SU-DHL-6 (cell line): Measurements from ENCODE around the gene USF2.
"Not testable (repeated sequence)": the region's sequence is repeated elsewhere in the genome, so short reads cannot be mapped to it uniquely, and the experiment has no call there.

Experiments
- H2AFZ ChIP-seq: fragments of 200-600 bp; sonication (generic); 2 replicates; pipeline ENCODE4 v1.6.1; 2014; ENCODE audit warnings: low read depth, mild to moderate bottlenecking, moderate library complexity, mixed read lengths, antibody characterized with exemption, low read length; ENCODE audit not compliant: severe bottlenecking
- H3F3A ChIP-seq: fragments of 200-600 bp; shearing (Covaris generic); 2 replicates; pipeline ENCODE4 v1.6.0; 2016; ENCODE audit warnings: antibody characterized with exemption, mild to moderate bottlenecking; ENCODE audit not compliant: insufficient read depth
- H3K27ac ChIP-seq: fragments of 200-600 bp; sonication (generic); 2 replicates; pipeline ENCODE4 v1.5.1; 2016; ENCODE audit warnings: low read depth, mild to moderate bottlenecking, low read length, moderate library complexity, mixed read lengths
- H3K27me3 ChIP-seq: fragments of 200-600 bp; sonication (generic), shearing (Covaris generic); 2 replicates; pipeline ENCODE4 v1.6.0; 2014; ENCODE audit warnings: mild to moderate bottlenecking, low read length
- H3K36me3 ChIP-seq: fragments of 200-600 bp; sonication (generic); 2 replicates; pipeline ENCODE4 v1.6.1; 2014; ENCODE audit warnings: mild to moderate bottlenecking, low read length, mixed read lengths
- H3K4me2 ChIP-seq: fragments of 300-600, 200-600 bp; shearing (Covaris generic), sonication (generic); 2 replicates; pipeline ENCODE4 v1.6.0; 2014; ENCODE audit warnings: low read length, low read depth, mild to moderate bottlenecking; ENCODE audit not compliant: poor library complexity, severe bottlenecking
- H3K4me3 ChIP-seq: fragments of 200-600 bp; sonication (generic); 2 replicates; pipeline ENCODE4 v1.5.1; 2014; ENCODE audit warnings: antibody characterized with exemption, low read length, mild to moderate bottlenecking, mixed read lengths; ENCODE audit not compliant: insufficient read depth, poor library complexity, severe bottlenecking
- H3K79me2 ChIP-seq: fragments of 200-600 bp; sonication (generic); 2 replicates; pipeline ENCODE4 v1.6.1; 2014; ENCODE audit warnings: mild to moderate bottlenecking, low read length, moderate library complexity; ENCODE audit not compliant: insufficient read depth
- H3K9ac ChIP-seq: fragments of 200-600 bp; sonication (generic); 2 replicates; pipeline ENCODE4 v1.7.0; 2014; ENCODE audit warnings: mild to moderate bottlenecking, low read length
- H3K9me2 ChIP-seq: fragments of 200-600 bp; sonication (generic); replicated peaks from 2 replicates; pipeline ENCODE4 v1.6.1; 2014; ENCODE audit warnings: low read length; ENCODE audit not compliant: insufficient read depth
- H3K9me3 ChIP-seq: fragments of 200-600 bp; sonication (generic); 2 replicates; pipeline ENCODE4 v1.6.1; 2014; ENCODE audit warnings: low read length, mixed read lengths; ENCODE audit not compliant: insufficient read depth
- H4K20me1 ChIP-seq: fragments of 200-600 bp; sonication (generic); 2 replicates; pipeline ENCODE4 v1.6.1; 2014; ENCODE audit warnings: low read depth, mild to moderate bottlenecking, antibody characterized with exemption, low read length, moderate library complexity, mixed read lengths
- EZH2phosphoT487 ChIP-seq: fragments of 200-600 bp; sonication (generic), shearing (Covaris generic); conservative IDR thresholded peaks from 2 replicates; pipeline ENCODE4 v1.6.1; 2018; ENCODE audit warnings: mild to moderate bottlenecking, antibody characterized with exemption, low read length, moderate library complexity, mixed read lengths
- TF ChIP-seq, protein P1 (sequence below): fragments of 200-600 bp; sonication (generic); IDR thresholded peaks from one replicate; pipeline ENCODE4 v1.5.1; 2017; ENCODE audit warnings: antibody characterized with exemption, mild to moderate bottlenecking, low read length, moderate library complexity; ENCODE audit not compliant: insufficient read depth, poor library complexity, severe bottlenecking

USF2 gene

GRCh38 chr19:35236638-35237400, 31.9 kb upstream of the USF2 start:
- Histone ChIP-seq H3K9me2 (no peaks in the 10 kb centered on the region), H3F3A (no peaks in the 10 kb centered on the region), H2AFZ (no peak overlapping the region), H4K20me1 (no peaks in the 10 kb centered on the region), H3K9me3 (no peaks in the 10 kb centered on the region), H3K79me2 (no peaks in the 10 kb centered on the region), H3K9ac (no peak overlapping the region), H3K27me3 (no peaks in the 10 kb centered on the region), H3K27ac (no peak overlapping the region), H3K4me2 (no peak overlapping the region), H3K36me3 (no peaks in the 10 kb centered on the region), H3K4me3 (no peak overlapping the region)
- TF ChIP-seq, protein P1, sequence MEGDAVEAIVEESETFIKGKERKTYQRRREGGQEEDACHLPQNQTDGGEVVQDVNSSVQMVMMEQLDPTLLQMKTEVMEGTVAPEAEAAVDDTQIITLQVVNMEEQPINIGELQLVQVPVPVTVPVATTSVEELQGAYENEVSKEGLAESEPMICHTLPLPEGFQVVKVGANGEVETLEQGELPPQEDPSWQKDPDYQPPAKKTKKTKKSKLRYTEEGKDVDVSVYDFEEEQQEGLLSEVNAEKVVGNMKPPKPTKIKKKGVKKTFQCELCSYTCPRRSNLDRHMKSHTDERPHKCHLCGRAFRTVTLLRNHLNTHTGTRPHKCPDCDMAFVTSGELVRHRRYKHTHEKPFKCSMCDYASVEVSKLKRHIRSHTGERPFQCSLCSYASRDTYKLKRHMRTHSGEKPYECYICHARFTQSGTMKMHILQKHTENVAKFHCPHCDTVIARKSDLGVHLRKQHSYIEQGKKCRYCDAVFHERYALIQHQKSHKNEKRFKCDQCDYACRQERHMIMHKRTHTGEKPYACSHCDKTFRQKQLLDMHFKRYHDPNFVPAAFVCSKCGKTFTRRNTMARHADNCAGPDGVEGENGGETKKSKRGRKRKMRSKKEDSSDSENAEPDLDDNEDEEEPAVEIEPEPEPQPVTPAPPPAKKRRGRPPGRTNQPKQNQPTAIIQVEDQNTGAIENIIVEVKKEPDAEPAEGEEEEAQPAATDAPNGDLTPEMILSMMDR: peak; percentile 14
- no peak for TF ChIP-seq EZH2phosphoT487

DNA sequence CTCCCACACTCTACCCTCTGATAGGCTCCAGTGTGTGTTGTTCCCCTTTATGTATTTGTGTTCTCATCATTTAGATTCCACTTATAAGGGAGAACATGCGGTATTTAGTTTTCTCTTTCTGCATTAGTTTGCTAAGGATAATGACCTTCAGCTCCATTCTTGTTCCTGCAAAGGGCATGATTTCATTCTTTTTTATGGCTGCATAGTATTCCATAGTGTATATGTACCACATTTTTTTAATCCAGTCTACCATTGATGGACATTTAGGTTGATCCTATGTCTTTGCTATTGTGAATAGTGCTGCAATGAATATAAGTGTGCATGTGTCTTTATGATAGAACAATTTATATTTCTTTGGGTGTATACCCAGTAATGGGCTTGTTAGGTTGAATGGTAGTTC, 29.2 kb upstream of the USF2 start:
- not testable (repeated sequence) for H3K9me3 ChIP-seq, H3K36me3 ChIP-seq, H4K20me1 ChIP-seq, H3K79me2 ChIP-seq, H2AFZ ChIP-seq, H3K4me2 ChIP-seq, H3F3A ChIP-seq, H3K9ac ChIP-seq, H3K27ac ChIP-seq, H3K4me3 ChIP-seq, H3K27me3 ChIP-seq, H3K9me2 ChIP-seq

DNA sequence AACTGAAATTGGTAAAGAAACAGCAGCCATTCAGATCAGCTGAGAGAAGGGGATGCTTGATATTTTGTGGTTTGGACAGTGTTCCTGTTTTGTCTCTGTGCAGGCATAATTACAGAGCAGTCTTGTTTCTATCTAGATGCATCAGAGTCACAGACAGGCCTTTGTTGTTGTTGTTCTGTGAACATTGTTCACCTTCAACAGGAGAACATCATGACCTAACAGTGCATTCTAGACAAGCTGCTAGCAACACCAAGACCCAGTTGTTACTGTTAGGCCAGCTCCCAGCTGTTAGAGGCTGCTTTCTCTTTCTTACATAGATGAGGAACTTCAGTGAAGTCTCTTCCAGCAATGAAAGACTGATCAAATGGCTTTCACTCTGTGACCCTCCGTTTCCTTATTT, 28.4 kb upstream of the USF2 start:
- Histone ChIP-seq H3K4me2 (no peak overlapping the region), H4K20me1 (no peaks in the 10 kb centered on the region), H3K4me3 (no peak overlapping the region), H3K36me3 (no peaks in the 10 kb centered on the region), H3K79me2 (no peaks in the 10 kb centered on the region), H3K9me2 (no peaks in the 10 kb centered on the region), H3K9ac (no peak overlapping the region), H3K27me3 (no peaks in the 10 kb centered on the region), H2AFZ (no peak overlapping the region), H3F3A (no peaks in the 10 kb centered on the region), H3K9me3 (no peaks in the 10 kb centered on the region), H3K27ac (no peak overlapping the region)
- TF ChIP-seq EZH2phosphoT487: no peak
- TF ChIP-seq, protein P1: no peak

- H3F3A ChIP-seq: peaks cover 3% of the 10 kb centered on the region; the same call in 1 of the 2 replicates
- H3K27me3 ChIP-seq: no peaks in the 10 kb centered on the region
- no peaks in the 10 kb centered on the region for H3K9me3 ChIP-seq
- no peak overlapping the region for H2AFZ ChIP-seq
- H3K36me3 ChIP-seq: no peaks in the 10 kb centered on the region
- H3K79me2 ChIP-seq: no peaks in the 10 kb centered on the region
- TF ChIP-seq, protein P1: no peak
- TF ChIP-seq EZH2phosphoT487: no peak
- H4K20me1 ChIP-seq: no peaks in the 10 kb centered on the region
- H3K4me3 ChIP-seq: no peak overlapping the region
- H3K4me2 ChIP-seq: no peak overlapping the region
- no peaks in the 10 kb centered on the region for H3K9me2 ChIP-seq
- no peak overlapping the region for H3K27ac ChIP-seq
- H3K9ac ChIP-seq: no peak overlapping the region
Measured at GRCh38 chr19:35241417-35241816, 27.3 kb upstream of the USF2 start.
